ENCODE data around the gene CREB3L1. TPM values are rescaled to one million over a fixed set of nuclear protein-coding genes. Genes with fewer than 3 reads are reported as not detected.

CREB3L1 gene
- total RNA-seq, 1 donor from 2014 or later = 2.4 TPM

DNA sequence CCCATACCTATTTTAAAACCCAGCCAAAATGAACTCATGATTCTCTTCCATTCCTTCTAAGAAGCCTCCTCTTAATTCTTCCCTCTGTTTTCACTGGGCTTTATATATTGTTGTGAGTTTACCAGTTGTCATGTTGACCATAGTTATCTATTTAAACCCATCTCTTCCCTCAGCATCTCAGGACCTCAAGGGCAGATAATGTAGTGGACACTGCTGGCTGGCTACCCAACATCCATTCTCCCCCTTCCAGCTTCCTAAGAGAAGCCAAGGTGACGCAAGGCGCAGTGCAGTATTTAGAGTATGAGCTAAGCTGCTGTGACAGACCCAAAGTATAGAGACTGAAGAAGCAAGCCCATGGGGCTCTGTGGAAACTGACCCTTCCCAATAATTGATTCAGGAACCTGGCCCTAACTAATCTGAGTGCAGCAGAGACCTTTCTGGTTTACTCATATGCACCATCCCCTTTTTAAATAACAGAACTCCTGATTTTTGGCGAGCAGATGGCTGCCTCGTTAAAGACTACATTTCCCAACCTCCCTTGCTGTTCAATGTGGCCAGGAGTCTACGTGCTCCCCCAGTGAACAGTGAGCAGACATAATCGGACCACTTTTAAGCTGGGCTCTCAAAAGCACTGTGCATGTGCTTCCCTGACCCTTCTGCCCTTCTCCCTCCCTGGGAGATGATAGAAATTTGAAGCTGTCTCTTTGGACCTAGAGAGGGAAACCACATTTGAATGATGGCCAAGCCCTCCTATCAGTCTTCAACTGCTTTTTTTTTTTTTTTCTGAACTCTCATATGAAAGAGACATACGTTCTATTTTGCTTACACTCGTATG is 28.1 kb upstream of the CREB3L1 start:
- DNase-seq (ENCODE audit: low read depth) = no peak
- no peak overlapping the region for H3K4me3 ChIP-seq (ENCODE audit: low read depth, low read length)
- TF ChIP-seq, protein P1, sequence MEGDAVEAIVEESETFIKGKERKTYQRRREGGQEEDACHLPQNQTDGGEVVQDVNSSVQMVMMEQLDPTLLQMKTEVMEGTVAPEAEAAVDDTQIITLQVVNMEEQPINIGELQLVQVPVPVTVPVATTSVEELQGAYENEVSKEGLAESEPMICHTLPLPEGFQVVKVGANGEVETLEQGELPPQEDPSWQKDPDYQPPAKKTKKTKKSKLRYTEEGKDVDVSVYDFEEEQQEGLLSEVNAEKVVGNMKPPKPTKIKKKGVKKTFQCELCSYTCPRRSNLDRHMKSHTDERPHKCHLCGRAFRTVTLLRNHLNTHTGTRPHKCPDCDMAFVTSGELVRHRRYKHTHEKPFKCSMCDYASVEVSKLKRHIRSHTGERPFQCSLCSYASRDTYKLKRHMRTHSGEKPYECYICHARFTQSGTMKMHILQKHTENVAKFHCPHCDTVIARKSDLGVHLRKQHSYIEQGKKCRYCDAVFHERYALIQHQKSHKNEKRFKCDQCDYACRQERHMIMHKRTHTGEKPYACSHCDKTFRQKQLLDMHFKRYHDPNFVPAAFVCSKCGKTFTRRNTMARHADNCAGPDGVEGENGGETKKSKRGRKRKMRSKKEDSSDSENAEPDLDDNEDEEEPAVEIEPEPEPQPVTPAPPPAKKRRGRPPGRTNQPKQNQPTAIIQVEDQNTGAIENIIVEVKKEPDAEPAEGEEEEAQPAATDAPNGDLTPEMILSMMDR (conservative IDR thresholded peaks at IDR 0.05; ENCODE audit: low read depth, low read length) = no peak

DNA sequence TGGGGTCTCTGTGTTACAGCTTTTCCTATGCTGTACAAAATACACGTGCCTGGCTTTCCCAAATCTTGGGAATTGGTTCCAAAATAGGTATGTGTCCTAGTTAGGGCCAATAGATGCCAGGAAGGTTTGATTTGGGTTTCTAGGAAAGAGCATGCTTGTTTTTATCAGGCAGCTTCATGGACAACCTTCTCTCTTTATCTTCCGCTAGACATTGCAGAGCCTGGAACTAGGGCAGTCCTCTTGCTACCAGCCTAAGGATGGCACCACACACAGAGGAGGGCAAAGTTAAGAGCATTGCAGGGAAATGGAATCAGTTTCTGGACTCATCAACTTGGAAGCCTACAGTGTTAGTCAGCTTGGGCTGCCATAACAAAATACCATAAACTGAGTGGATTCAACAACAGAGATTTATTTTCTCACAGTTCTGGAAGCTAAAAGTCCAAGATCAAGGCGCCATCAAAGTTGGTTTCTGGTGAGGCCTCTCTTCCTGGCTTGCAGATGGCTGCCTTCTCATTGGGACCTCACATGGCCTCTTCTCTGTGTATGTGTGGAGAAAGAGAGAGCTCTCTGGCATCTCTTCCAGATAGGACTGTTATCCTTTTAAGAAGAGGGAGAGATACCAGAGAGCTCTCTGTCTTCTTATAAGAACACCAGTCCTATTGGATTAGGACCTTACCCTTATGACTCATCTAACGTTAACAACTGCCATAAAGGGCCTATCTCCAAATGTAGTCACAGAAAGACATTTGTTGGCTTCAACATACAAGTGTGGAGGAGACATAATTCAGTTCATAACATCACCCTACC is 27.3 kb upstream of the CREB3L1 start:
- DNase-seq (ENCODE audit: low read depth) = no peak
- no peak overlapping the region for H3K4me3 ChIP-seq (ENCODE audit: low read depth, low read length)
- TF ChIP-seq, protein P1 (conservative IDR thresholded peaks at IDR 0.05; ENCODE audit: low read depth, low read length) = no peak

DNA sequence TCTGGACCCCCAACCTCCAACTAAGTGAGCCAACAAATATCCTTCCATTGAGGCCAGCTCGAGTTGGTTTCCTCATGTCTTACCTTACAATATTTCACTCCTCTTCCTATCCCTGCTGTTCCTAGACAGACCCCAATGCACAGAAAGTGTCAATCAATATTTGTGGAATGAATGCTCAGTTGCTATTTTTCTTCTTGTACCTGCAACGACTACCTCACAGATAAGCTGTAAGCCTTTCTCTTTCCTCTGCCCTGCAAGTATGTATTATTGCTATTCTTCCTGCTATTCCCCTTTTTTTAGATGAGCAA is 26.8 kb upstream of the CREB3L1 start:
- no peak for DNase-seq (ENCODE audit: low read depth)
- TF ChIP-seq, protein P1 (conservative IDR thresholded peaks at IDR 0.05; ENCODE audit: low read depth, low read length) = no peak
- H3K4me3 ChIP-seq (ENCODE audit: low read depth, low read length) = no peak overlapping the region

DNA sequence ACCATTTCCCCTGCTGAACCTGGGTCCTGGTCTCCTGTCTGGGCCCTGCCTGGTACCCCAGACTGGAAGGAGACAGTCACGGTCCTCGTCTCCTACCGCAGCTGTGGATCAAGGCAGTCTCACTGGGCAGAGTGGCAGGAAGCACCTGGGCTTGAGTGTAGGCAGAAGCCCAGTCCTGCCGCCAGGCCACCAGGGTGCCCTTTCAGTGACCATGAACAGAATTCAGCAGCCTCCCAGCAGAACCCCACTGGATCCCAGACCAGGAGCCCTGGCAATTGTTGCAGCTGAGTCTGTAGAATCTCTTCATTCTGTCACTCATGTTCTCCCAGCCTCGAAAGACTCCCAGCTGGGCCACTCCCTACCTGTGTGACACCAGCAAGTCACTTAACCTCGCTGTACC is 25.5 kb upstream of the CREB3L1 start:
- no peak overlapping the region for H3K4me3 ChIP-seq (ENCODE audit: low read depth, low read length)
- TF ChIP-seq, protein P1 (conservative IDR thresholded peaks at IDR 0.05; ENCODE audit: low read depth, low read length) = no peak
- no peak for DNase-seq (ENCODE audit: low read depth)

DNA sequence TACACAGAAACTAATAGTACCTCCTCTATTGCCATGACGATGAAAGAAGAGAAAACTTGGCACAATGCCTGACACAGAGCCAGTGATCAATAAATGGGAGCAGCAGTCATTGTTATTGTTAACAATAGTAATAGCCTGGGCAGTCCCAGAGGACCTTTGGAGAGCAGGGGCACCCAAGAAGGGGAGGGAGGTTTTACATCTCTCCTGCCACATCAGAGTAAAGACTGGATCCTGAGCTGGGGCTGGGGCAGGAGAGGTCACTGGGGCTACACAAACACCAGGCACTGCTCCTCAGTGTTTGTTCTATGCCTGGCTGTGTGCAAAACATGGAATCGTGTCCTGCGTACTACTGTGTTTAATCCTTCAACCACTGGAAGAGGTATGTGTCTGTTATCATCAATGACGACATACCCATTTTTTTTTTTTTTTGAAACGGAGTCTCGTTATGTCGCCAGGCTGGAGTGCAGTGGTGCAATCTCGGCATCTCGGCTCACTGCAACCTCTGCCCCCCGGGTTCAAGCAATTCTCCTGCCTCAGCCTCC is 25.0 kb upstream of the CREB3L1 start:
- DNase-seq (ENCODE audit: low read depth) = no peak
- TF ChIP-seq, protein P1 (conservative IDR thresholded peaks at IDR 0.05; ENCODE audit: low read depth, low read length) = no peak
- H3K4me3 ChIP-seq (ENCODE audit: low read depth, low read length) = no peak overlapping the region

DNA sequence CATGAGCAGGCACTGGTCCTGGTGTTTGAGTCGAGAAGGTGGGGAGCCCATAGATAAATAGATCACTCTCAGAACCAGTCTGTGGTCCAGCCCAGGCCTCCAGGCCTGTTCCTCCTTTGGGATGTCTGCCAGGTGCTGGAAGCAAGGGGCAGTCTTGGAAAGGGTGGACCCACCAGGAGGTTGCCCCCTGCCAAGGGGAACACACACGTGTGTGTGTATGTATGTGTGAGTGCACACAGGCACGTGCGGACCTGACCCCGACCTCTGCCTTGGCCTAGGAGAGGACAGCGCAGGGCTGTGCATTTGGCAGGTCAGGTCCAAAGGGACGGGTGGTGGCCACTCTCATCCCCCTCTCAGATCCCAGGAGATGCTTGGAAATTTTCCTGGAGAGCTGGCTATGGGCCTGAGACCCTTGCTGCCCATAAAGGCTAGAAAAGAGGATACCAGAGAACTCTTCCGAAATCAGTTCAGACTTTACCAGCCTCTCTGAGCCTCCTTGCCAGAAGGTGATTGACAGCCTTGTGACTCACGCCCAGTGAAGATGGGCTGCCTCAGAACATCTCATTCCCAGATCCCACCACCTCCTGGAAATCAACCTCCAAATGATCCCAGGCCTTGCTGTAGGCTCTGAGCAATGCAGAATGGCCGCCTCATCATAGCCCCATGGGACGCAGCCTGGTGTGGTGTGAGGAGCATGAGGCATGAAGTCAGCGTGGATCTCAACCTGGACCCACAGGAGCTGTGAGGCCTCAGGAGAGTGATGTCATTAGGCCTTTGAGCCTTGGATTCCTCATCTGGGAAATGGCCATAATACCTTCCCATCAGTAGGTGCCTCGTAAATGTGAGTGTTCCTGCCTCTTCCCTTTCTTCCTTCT is 24.0 kb upstream of the CREB3L1 start:
- TF ChIP-seq, protein P1 (conservative IDR thresholded peaks at IDR 0.05; ENCODE audit: low read depth, low read length) = no peak
- no peak for DNase-seq (ENCODE audit: low read depth)
- no peak overlapping the region for H3K4me3 ChIP-seq (ENCODE audit: low read depth, low read length)

Data from epithelial cell of proximal tubule (primary cell).